Fibroblast of peridontal ligament (primary cell): Measurements from ENCODE around the gene MINDY2.
A peak's percentile ranks its signal among the peaks of the same experiment; 100 is the strongest.
"Not testable (repeated sequence)": the region's sequence is repeated elsewhere in the genome, so short reads cannot be mapped to it uniquely, and the experiment has no call there.

Experiments used
- DNase-seq: peaks from one replicate; pipeline ENCODE4 v3.0.0-alpha.2; 2010; ENCODE audit errors: extremely low read depth

The MINDY2 gene

DNA sequence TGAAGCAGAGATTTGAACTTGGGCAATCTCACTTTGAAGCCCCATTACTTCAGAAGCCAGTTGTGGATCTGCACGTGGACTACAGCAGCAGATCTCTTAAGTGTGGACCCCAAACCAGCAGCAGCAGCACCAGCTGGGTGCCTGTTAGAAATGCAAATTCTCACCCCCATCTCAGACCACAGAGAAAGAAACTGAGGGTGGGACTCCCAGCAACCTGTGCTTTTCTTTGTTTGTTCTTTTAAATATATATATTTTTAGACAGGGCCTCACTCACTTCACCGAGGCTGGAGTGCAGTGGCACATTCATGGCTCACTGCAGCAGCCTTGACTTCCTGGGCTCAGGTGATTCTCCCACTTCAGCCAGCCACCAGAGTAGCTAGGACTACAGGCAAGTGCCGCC, 109.2 kb downstream of the MINDY2 start:
- DNase-seq: no peak

GRCh38 chr15:58882243-58882642, 111.1 kb downstream of the MINDY2 start:
- no peak for DNase-seq

DNA sequence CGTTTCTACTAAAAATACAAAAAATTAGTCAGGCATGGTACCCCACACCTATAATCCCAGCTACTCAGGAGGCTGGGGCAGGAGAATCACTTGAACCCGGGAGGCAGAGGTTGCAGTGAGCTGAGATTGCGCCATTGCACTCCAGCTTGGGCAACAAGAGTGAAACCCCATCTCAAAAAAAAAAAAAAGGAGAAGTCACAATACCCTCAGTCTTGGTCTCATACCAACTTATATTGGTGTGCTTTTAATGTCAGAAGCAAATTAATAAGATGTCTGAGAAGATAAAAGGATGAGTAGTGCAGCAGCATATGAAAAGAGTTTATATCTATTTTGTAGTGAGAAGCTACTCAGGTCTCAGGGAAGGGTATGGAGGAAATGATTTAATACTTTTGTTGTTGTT, 112.8 kb downstream of the MINDY2 start:
- DNase-seq: not testable (repeated sequence)

GRCh38 chr15:58886921-58887320, 115.8 kb downstream of the MINDY2 start:
- no peak for DNase-seq

DNA sequence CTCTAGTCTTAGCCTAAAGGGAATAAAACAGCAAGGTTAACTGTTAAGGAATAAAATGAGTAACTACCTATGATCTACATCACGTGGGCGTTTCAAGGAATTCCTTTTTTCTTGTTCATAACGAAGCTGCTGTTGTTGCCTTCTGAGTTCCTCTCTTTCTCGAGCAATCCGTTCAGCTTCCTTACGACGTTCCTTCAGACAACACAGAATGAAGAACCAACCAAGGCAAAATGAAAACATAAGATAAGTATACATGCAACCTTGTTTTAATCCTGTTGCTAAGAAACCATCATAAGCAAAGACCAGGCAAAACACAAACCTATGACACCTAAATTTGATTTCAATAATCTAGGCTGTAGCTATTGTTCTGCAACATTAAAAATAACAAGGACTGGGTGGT, 118.3 kb downstream of the MINDY2 start:
- no peak for DNase-seq

DNA sequence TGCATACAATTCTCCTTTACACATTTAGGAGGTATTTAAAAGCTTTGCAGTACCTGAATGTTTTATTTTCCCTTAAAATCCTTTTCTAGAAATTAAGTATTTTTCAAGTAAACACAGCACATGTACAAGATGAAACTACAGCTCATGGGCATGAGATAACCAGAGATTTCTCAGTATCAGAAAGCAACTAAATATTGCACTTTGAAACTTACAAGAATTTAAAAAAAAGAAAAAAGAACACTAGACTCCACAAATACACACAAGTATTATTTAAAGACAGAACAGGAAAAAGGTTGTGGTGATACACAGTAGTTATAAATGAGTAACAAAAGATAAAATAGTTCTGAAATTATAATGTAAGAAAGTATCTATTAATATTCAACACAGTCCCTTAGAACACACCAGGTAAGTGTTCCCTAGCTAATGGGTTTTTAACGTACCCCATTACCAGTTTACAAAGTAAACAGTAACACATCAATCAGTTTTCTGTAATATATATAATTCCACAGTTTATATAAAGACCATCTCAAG, 127.1 kb downstream of the MINDY2 start:
- DNase-seq: no peak

- DNase-seq: no peak
Measured at GRCh38 chr15:58900631-58901030, 129.5 kb downstream of the MINDY2 start.

GRCh38 chr15:58908550-58909309, 137.6 kb downstream of the MINDY2 start:
- DNase-seq: no peak

- DNase-seq: peak; percentile 62
Measured at GRCh38 chr15:58909616-58910015, 138.5 kb downstream of the MINDY2 start.

- DNase-seq: no peak
Measured at GRCh38 chr15:58910456-58910855, 139.4 kb downstream of the MINDY2 start.
